B cell (primary cell): ENCODE measurements around the gene PHACTR3. TPM values are rescaled to one million over a fixed set of nuclear protein-coding genes. Genes with fewer than 3 reads are reported as not detected.

Experiments
- ATAC-seq: fragments of 200-7000 bp; cut with Tn5 transposase; one replicate; pipeline ENCODE4 v1.10.0; 2021; ENCODE audit warnings: low read depth, mild to moderate bottlenecking, moderate number of reproducible peaks, moderate library complexity
- CTCF ChIA-PET: fragments of 350-600 bp; sonication (Branson Sonifier 250); formaldehyde crosslinking; loops from one replicate; lab custom pipeline; 2021; ENCODE audit warnings: antibody characterized with exemption, inconsistent platforms; lab: Charles Lee
- POLR2A ChIA-PET: fragments of 350-600 bp; sonication (Branson Sonifier 250); formaldehyde crosslinking; loops from one replicate; lab custom pipeline; 2021; ENCODE audit warnings: antibody characterized with exemption; lab: Charles Lee
- DNase-seq: peaks from one replicate; pipeline ENCODE4 v3.0.0; 2013
- H2AFZ ChIP-seq: 2 replicates; pipeline ENCODE4 v1.6.1; 2012; ENCODE audit warnings: mild to moderate bottlenecking, low read depth, low read length; ENCODE audit not compliant: insufficient read depth, poor library complexity, severe bottlenecking
- H3K27ac ChIP-seq, 2 donors: 1 replicate in 1 of 2; 2 replicates in 1 of 2; pipeline ENCODE4 v1.5.1; 2012 to 2013; ENCODE audit warnings: low read length in 2 of 2, mild to moderate bottlenecking in 2 of 2, moderate library complexity in 1 of 2
- H3K27me3 ChIP-seq, 4 experiments: fragments of 200-600 bp in 1 of 4; sonication (generic) in 1 of 4; replicated peaks in 1 of 4; 1 replicate in 2 of 4; 2 replicates in 2 of 4; pipeline versions ENCODE4 v1.6.1 to v1.7.0; 2013 to 2016; ENCODE audit warnings: low read length in 3 of 4, mild to moderate bottlenecking in 2 of 4, mixed read lengths in 1 of 4, moderate library complexity in 1 of 4; ENCODE audit not compliant: insufficient read depth in 4 of 4, control insufficient read depth in 3 of 4; ENCODE audit errors: control extremely low read depth in 1 of 4
- H3K36me3 ChIP-seq, 2 experiments: replicated peaks in 1 of 2; 1 replicate in 1 of 2; 2 replicates in 1 of 2; pipeline versions ENCODE4 v1.6.1 to v1.7.1; 2013; ENCODE audit warnings: low read length in 1 of 2; ENCODE audit not compliant: insufficient read depth in 2 of 2, control insufficient read depth in 1 of 2; ENCODE audit errors: control extremely low read depth in 1 of 2, extremely low read depth in 1 of 2
- H3K4me1 ChIP-seq, 2 donors: fragments of 200-600 bp in 1 of 2; sonication (generic) in 1 of 2; 1 replicate in 1 of 2; 2 replicates in 1 of 2; pipeline versions ENCODE4 v1.5.1 to v1.6.1; 2013 to 2017; ENCODE audit warnings: low read length in 2 of 2; ENCODE audit not compliant: control insufficient read depth in 2 of 2, insufficient read depth in 2 of 2
- H3K4me2 ChIP-seq: replicated peaks from 2 replicates; pipeline ENCODE3; 2012; ENCODE audit warnings: mild to moderate bottlenecking, low read depth, low read length; ENCODE audit not compliant: poor library complexity, severe bottlenecking
- H3K4me3 ChIP-seq, 5 experiments: fragments of 200-600 bp in 1 of 5; sonication (generic) in 1 of 5; 1 replicate in 3 of 5; 2 replicates in 2 of 5; pipeline versions ENCODE4 v1.5.1 to v1.7.0; 2011 to 2016; ENCODE audit warnings: low read length in 4 of 5, mild to moderate bottlenecking in 4 of 5, low read depth in 2 of 5, control low read depth in 1 of 5, moderate library complexity in 1 of 5; ENCODE audit not compliant: insufficient read depth in 1 of 5; ENCODE audit errors: control extremely low read depth in 1 of 5, extremely low read depth in 1 of 5
- H3K79me2 ChIP-seq: fragments of 200-600 bp; sonication (generic); one replicate; pipeline ENCODE4 v1.6.0; 2016; ENCODE audit warnings: low read length; ENCODE audit not compliant: control insufficient read depth, insufficient read depth
- H3K9ac ChIP-seq: fragments of 200-600 bp; sonication (generic); 2 replicates; pipeline ENCODE4 v1.6.1; 2017; ENCODE audit warnings: mild to moderate bottlenecking, low read length, moderate library complexity
- H3K9me3 ChIP-seq, 3 donors: one replicate each; pipeline versions ENCODE4 v1.6.1 to v1.7.1; 2013; ENCODE audit warnings: low read length in 2 of 3; ENCODE audit not compliant: control insufficient read depth in 2 of 3, insufficient read depth in 1 of 3; ENCODE audit errors: control extremely low read depth in 1 of 3
- H4K20me1 ChIP-seq: 2 replicates; pipeline ENCODE4 v1.6.0; 2012; ENCODE audit warnings: mild to moderate bottlenecking, low read length; ENCODE audit not compliant: insufficient read depth, control insufficient read depth, poor library complexity, severe bottlenecking
- H3K27ac Mint-ChIP-seq: one replicate; pipeline ENCODE4 v1.8.0; 2021; ENCODE audit warnings: mixed read lengths
- H3K27me3 Mint-ChIP-seq: one replicate; pipeline ENCODE4 v1.8.0; 2021; ENCODE audit warnings: mixed read lengths
- H3K4me1 Mint-ChIP-seq: one replicate; pipeline ENCODE4 v1.8.0; 2021; ENCODE audit warnings: mixed read lengths
- H3K4me3 Mint-ChIP-seq: one replicate; pipeline ENCODE4 v1.8.0; 2021; ENCODE audit warnings: mixed read lengths
- H3K9me3 Mint-ChIP-seq: one replicate; pipeline ENCODE4 v1.8.0; 2022; ENCODE audit warnings: mixed read lengths; ENCODE audit not compliant: insufficient read depth
- EZH2 ChIP-seq: IDR thresholded peaks from 2 replicates; pipeline ENCODE4 v1.6.1; 2012; ENCODE audit warnings: borderline replicate concordance, low read depth, mild to moderate bottlenecking, moderate library complexity, low read length; ENCODE audit not compliant: insufficient read depth, poor library complexity, severe bottlenecking
- WGBS: methylation state at CpG from one replicate; pipeline ENCODE4 v1.1.5; 2013; ENCODE audit warnings: missing lambda C conversion rate; ENCODE audit not compliant: insufficient coverage; 5-methylcytosine and 5-hydroxymethylcytosine counted together
- intact Hi-C: fragments of 100-400 bp; cut with micrococcal nuclease; formaldehyde crosslinking; loops from one replicate; pipeline ENCODE4 v1.10.0; 2022
- polyA plus RNA-seq: library from polyadenylated mRNA; depleted of rRNA; stranded (reverse); fragments of >200 nt; gene quantifications from 2 replicates; pipeline ENCODE4 v1.2.3, GENCODE V29; 2012
- total RNA-seq, 2 donors: library from RNA; stranded (reverse); fragments of 120-200 nt in 1 of 2; gene quantifications; 1 replicate in 1 of 2; 2 replicates in 1 of 2; pipeline versions ENCODE4 v1.2.3 to v1.2.4, GENCODE V29; 2013 to 2022
- TF ChIP-seq, protein P1 (sequence below): fragments of 200-600 bp; IDR thresholded peaks from one replicate; pipeline ENCODE4 v1.8.0; 2022; ENCODE audit warnings: antibody characterized with exemption, mild to moderate bottlenecking

PHACTR3 gene
- total and polyA plus RNA-seq, 2 donors (not counting 1 experiment from before 2014, with no cell fraction given), result not detected

DNA sequence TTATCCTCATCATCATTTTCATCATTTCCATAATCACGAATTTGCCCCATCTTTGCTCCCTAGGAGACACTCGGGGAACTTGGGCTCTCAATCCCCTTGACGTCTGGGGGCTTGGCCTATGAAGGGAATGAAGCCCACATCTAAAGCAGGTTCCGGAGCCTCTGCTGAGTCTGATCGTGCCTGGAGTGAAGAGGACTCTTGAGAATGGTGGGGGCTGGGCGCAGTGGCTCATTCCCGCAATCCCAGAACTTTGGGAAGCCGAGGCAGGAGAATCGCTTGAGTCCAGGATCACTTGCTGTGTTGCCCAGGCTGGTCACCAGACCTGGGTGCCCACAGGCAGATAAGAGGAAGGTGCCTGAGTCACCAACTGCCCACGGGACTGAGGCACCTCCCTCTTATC is 214.6 kb downstream of the PHACTR3 start:
- H3K4me1 Mint-ChIP-seq, result no peaks in the 10 kb centered on the region
- TF ChIP-seq EZH2, result no peak
- TF ChIP-seq, protein P1, sequence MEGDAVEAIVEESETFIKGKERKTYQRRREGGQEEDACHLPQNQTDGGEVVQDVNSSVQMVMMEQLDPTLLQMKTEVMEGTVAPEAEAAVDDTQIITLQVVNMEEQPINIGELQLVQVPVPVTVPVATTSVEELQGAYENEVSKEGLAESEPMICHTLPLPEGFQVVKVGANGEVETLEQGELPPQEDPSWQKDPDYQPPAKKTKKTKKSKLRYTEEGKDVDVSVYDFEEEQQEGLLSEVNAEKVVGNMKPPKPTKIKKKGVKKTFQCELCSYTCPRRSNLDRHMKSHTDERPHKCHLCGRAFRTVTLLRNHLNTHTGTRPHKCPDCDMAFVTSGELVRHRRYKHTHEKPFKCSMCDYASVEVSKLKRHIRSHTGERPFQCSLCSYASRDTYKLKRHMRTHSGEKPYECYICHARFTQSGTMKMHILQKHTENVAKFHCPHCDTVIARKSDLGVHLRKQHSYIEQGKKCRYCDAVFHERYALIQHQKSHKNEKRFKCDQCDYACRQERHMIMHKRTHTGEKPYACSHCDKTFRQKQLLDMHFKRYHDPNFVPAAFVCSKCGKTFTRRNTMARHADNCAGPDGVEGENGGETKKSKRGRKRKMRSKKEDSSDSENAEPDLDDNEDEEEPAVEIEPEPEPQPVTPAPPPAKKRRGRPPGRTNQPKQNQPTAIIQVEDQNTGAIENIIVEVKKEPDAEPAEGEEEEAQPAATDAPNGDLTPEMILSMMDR, result no peak
- H2AFZ ChIP-seq, result no peak overlapping the region
- ChIA-PET POLR2A (no interaction called here), CTCF (no interaction called here)
- no peaks in the 10 kb centered on the region for H3K4me1 ChIP-seq
- H3K79me2 ChIP-seq, result no peaks in the 10 kb centered on the region
- no peak overlapping the region for H3K4me3 ChIP-seq
- ATAC-seq (no peak), DNase-seq (no peak)
- no peak overlapping the region for H3K4me3 Mint-ChIP-seq
- WGBS, result 82% methylated on average over 9 of the region's 10 CpGs
- no peak overlapping the region for H3K4me2 ChIP-seq
- H3K27me3 Mint-ChIP-seq, result peaks cover 2% of the 10 kb centered on the region
- peaks cover 0 to 2% (median 0%) of the 10 kb centered on the region in 4 experiments for H3K27me3 ChIP-seq
- H3K9ac ChIP-seq, result no peak overlapping the region
- H4K20me1 ChIP-seq, result no peaks in the 10 kb centered on the region
- H3K9me3 Mint-ChIP-seq, result no peaks in the 10 kb centered on the region
- intact Hi-C loops, result no loop called here
- H3K27ac Mint-ChIP-seq, result no peak overlapping the region
- no peak overlapping the region for H3K27ac ChIP-seq
- H3K9me3 ChIP-seq, result no peaks in the 10 kb centered on the region
- H3K36me3 ChIP-seq, result no peaks in the 10 kb centered on the region

DNA sequence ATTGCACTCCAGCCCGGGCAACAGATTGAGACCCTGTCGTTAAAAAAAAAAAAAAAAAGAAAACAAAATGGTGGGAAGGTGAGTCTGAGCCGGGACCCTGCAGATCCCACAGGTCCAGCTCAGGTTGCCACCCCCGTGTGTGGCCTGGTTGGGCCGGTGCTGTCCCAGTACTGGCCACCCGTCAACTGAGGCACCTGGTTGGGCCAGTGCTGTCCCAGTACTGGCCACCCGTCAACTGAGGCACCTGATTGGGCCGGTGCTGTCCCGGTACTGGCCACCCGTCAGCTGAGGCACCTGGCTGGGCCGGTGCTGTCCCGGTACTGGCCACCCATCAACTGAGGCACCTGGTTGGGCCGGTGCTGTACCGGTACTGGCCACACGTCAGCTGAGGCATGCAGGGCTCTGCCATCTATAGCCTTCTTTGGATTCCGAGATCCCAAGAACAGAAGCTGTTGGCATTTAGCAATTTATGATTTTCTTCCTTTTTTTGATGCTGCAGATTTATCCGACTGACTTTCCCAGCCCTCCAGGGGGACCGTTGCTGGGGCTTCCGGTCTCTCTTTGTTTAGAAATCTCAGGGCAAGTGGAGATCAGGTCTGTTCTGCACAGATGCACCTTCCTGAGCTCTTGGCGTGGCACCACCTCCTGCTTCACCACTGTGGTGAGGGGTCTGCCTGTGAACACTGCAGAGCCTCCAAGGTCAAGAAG is 215.3 kb downstream of the PHACTR3 start:
- no peaks in the 10 kb centered on the region for H4K20me1 ChIP-seq
- no peak overlapping the region for H2AFZ ChIP-seq
- intact Hi-C loops, result no loop called here
- Mint-ChIP-seq H3K27ac (no peak overlapping the region), H3K4me1 (no peaks in the 10 kb centered on the region), H3K27me3 (peaks cover 2% of the 10 kb centered on the region), H3K9me3 (no peaks in the 10 kb centered on the region), H3K4me3 (no peak overlapping the region)
- no peaks in the 10 kb centered on the region for H3K4me1 ChIP-seq
- H3K4me2 ChIP-seq, result no peak overlapping the region
- ChIA-PET POLR2A (no interaction called here), CTCF (no interaction called here)
- ATAC-seq (no peak), DNase-seq (no peak)
- H3K4me3 ChIP-seq, result no peak overlapping the region
- no peaks in the 10 kb centered on the region for H3K79me2 ChIP-seq
- no peak overlapping the region for H3K27ac ChIP-seq
- 94% methylated on average over 20 of the region's 20 CpGs for WGBS
- H3K36me3 ChIP-seq, result no peaks in the 10 kb centered on the region
- no peak overlapping the region for H3K9ac ChIP-seq
- TF ChIP-seq, protein P1, result no peak
- no peak for TF ChIP-seq EZH2
- no peaks in the 10 kb centered on the region for H3K9me3 ChIP-seq
- H3K27me3 ChIP-seq, result peaks cover 0 to 2% (median 0%) of the 10 kb centered on the region in 4 experiments
